ENCODE data around the gene GUCA1C. TPM values are rescaled to one million over a fixed set of nuclear protein-coding genes. Genes with fewer than 3 reads are reported as not detected.
A peak's percentile ranks its signal among the peaks of the same experiment; 100 is the strongest.

The GUCA1C gene
- total and polyA plus RNA-seq, 8 donors = 2.9 to 21.0 (median 15.2) TPM

DNA sequence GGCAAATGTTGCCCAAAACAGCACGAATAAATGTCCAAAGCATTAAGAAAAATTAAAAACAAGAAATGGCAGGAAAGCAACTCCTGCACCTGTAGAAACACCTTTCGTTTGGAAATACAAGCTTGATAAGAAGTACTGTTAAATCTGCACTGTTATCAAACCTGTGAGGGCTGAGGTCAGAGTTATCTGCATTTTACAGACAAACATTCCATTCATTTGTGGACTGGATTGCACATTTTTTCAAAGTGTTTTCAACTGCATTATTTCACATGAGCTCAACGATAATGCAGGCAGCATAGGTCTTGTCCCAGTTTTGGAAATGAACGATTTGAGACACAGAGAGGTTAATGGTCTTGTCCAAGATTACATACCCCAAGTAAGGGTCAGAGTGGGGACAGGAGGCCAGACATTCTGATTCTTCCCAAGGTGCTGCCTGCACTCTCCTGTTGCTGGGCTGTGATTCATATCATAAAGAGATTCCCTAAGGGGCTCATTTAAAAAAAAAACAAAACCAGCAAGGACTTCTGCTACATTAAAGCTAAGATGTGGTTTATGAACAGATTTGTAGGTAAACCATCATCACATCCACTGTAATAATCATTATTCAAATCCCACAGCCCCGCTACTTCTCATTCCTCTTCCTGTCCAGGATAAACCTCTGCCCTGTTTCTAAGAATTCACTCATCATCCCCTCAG lies 13.0 kb downstream of the GUCA1C start:
- DNase-seq (no peak), ATAC-seq (peak; percentile 46 to 86 (median 77)), FAIRE-seq (no peak)
- peak overlapping the region in 2 of 4 donors; percentile 42 to 60 for H3K27ac ChIP-seq
- H3K27me3 ChIP-seq = no peaks in the 10 kb centered on the region
- WGBS, 2 donors = 22 to 24% methylated on average over 5 of the region's 5 CpGs
- intact Hi-C loops (cut with DNase I) = no loop called here
- H3K9me3 ChIP-seq = no peaks in the 10 kb centered on the region
- TF ChIP-seq, protein P1, sequence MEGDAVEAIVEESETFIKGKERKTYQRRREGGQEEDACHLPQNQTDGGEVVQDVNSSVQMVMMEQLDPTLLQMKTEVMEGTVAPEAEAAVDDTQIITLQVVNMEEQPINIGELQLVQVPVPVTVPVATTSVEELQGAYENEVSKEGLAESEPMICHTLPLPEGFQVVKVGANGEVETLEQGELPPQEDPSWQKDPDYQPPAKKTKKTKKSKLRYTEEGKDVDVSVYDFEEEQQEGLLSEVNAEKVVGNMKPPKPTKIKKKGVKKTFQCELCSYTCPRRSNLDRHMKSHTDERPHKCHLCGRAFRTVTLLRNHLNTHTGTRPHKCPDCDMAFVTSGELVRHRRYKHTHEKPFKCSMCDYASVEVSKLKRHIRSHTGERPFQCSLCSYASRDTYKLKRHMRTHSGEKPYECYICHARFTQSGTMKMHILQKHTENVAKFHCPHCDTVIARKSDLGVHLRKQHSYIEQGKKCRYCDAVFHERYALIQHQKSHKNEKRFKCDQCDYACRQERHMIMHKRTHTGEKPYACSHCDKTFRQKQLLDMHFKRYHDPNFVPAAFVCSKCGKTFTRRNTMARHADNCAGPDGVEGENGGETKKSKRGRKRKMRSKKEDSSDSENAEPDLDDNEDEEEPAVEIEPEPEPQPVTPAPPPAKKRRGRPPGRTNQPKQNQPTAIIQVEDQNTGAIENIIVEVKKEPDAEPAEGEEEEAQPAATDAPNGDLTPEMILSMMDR (IDR thresholded peaks at IDR 0.05) = no peak
- no peak overlapping the region for H3K4me3 ChIP-seq
- H3K4me1 ChIP-seq = peaks cover 9 to 17% (median 14%) of the 10 kb centered on the region in 3 donors
- no peaks in the 10 kb centered on the region for H3K36me3 ChIP-seq

- Histone ChIP-seq H3K27me3 (no peaks in the 10 kb centered on the region), H3K9me3 (no peaks in the 10 kb centered on the region), H3K4me1 (peaks cover 9 to 17% (median 14%) of the 10 kb centered on the region in 3 donors), H3K4me3 (no peak overlapping the region), H3K36me3 (no peaks in the 10 kb centered on the region), H3K27ac (peak overlapping the region in 2 of 4 donors; percentile 1 to 42)
- WGBS, 2 donors = 19% methylated on average over 4 of the region's 4 CpGs
- no peak for DNase-seq
- no peak for FAIRE-seq
- TF ChIP-seq, protein P1 (IDR thresholded peaks at IDR 0.05) = no peak
- intact Hi-C loops (cut with DNase I) = no loop called here
- ATAC-seq = peak in 3 of 4 donors; percentile 55 to 67 (median 63)
Measured at GRCh38 chr3:108940166-108940565, 13.5 kb downstream of the GUCA1C start.

DNA sequence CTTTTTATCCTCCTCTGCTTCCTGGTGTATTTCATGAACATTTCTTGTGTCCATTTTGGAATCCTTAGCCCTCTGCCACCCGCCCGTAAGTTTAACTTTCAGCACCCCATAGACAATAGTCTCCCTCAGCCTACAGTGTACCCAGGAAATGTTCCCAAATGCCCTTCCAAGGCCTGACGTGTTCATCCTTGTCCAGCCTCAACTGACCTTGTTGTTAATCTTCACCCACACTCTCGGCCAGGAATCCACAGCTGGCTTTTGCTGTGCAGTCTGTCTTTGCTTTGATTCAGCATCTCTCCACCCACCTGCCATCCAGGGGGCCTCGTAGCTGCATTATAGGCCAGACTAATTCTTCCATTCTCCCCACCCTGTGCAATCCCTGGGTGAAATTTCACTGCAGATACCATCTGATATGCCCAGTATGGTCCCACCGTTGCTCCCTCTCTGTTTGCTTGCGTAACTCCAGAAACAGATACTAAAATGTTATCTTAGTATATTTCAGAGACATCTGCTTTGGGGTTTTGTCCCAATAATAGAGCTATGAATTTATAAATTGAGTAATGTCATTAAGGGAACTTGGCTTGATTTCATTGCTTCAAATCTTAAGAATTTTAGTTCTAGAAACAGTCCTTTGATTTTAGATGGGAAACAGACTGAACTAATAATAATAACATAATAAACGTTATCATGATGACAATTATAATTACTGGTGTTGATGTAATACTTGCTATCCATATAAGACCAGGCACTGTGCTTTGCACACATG lies 16.6 kb downstream of the GUCA1C start:
- H3K36me3 ChIP-seq = no peaks in the 10 kb centered on the region
- no peaks in the 10 kb centered on the region for H3K9me3 ChIP-seq
- no peak for ATAC-seq
- TF ChIP-seq, protein P1 (IDR thresholded peaks at IDR 0.05) = no peak
- DNase-seq = no peak
- no peak overlapping the region for H3K4me3 ChIP-seq
- H3K27me3 ChIP-seq = no peaks in the 10 kb centered on the region
- peaks cover 9 to 17% (median 14%) of the 10 kb centered on the region in 3 donors for H3K4me1 ChIP-seq
- FAIRE-seq = no peak
- intact Hi-C loops (cut with DNase I) = no loop called here
- H3K27ac ChIP-seq = no peak overlapping the region
- 70 to 72% methylated on average over 8 of the region's 8 CpGs for WGBS, 2 donors

GRCh38 chr3:108931035-108931434 lies 22.6 kb downstream of the GUCA1C start:
- intact Hi-C loops (cut with DNase I) = no loop called here
- no peak for ATAC-seq
- Histone ChIP-seq H3K36me3 (no peaks in the 10 kb centered on the region), H3K4me3 (no peak overlapping the region), H3K27ac (no peak overlapping the region), H3K4me1 (no peaks in the 10 kb centered on the region), H3K9me3 (no peaks in the 10 kb centered on the region), H3K27me3 (no peaks in the 10 kb centered on the region)
- FAIRE-seq = no peak
- no peak for DNase-seq
- TF ChIP-seq, protein P1 (IDR thresholded peaks at IDR 0.05) = no peak

Data from pancreas (tissue), 10 donors.